Skeletal muscle cell (primary cell): ENCODE data around the gene HOMER3.

Source experiments
- DNase-seq: peaks from one replicate; pipeline ENCODE4 v3.0.0-alpha.2; 2010; ENCODE audit warnings: low read depth
- H3K4me3 ChIP-seq: 2 replicates; pipeline ENCODE4 v1.5.1; 2011; ENCODE audit warnings: low read depth, mild to moderate bottlenecking, control low read depth, low read length, moderate library complexity

Gene HOMER3

GRCh38 chr19:18940769-18941627 lies at the start of gene HOMER3:
Gene HOMER3 (minus strand): TSS chr19:18941217. CDS start chr19:18938982, 2,235 bp downstream.
- no peak for DNase-seq
- H3K4me3 ChIP-seq: peak within 1 kb of the TSS; percentile 92

GRCh38 chr19:18990128-18990708 lies 49.2 kb upstream of the HOMER3 start:
- DNase-seq: no peak

GRCh38 chr19:18989316-18989715 lies 48.3 kb upstream of the HOMER3 start:
- H3K4me3 ChIP-seq: no peak overlapping the region
- DNase-seq: no peak

More at GRCh38 chr19:18990128-18990708, 49.2 kb upstream of the HOMER3 start:
- H3K4me3 ChIP-seq: no peak overlapping the region

DNA sequence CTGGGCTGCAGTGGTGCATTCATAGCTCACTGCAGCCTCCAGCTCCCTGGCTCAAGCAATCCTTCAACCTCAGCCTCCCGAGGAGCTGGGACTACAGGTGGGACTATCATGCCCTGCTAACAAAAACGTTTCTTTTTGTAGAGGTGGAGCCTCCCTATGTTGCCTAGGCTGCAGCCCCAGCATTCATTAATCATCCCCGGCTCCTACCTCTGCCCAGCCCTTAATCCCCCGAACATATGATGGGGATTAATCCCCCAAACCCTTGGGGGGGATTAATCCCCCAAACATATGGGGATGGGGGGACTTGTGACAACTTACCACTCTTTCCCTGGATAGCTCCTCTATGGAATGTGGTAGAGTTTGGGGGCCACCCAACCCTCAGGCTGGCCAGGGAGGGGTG lies 46.4 kb upstream of the HOMER3 start:
- DNase-seq: no peak

DNA sequence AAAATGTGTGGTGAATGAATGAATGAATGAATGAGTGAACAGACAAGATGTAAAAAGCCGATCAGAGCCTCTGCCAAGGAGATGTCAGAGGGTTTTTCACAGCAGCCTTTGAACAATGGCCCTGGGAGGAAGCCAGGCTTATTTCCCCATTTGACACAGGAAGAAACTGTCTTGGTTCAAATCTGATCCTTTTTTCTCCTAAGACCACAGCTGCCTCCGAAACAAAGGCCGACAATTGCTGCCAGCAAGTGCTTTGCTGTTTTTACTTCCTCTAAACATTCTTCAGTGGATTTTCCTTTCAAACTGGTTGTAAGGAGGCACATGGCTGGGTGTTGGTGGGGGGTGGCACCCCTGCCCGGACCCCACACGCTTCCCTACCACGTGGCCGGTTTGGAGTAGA lies 44.2 kb upstream of the HOMER3 start:
- DNase-seq: no peak
- no peak overlapping the region for H3K4me3 ChIP-seq

More for the DNA sequence above, 46.4 kb upstream of the HOMER3 start:
- no peak overlapping the region for H3K4me3 ChIP-seq

GRCh38 chr19:18984251-18984650 lies 43.2 kb upstream of the HOMER3 start:
- H3K4me3 ChIP-seq: no peak overlapping the region
- no peak for DNase-seq

DNA sequence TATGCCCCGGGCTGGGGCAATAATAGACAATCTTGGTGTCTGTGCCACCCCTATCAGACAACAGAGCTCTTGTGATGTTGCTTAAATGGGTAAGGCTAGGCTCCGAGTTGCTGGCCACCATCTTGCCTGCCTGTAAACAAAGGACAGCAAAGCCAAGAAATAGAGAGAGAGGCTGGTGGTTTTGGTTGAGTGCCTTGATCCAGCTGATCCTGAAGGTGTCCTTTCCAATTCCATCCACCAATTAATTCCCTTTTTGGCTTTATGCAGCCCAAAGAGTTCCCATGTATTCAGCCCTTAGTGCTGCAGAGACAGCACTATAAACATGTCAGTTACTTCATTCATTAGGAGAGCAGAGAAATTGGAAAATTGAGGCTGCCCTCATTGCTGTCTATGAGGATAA lies 41.7 kb upstream of the HOMER3 start:
- no peak overlapping the region for H3K4me3 ChIP-seq
- DNase-seq: no peak

DNA sequence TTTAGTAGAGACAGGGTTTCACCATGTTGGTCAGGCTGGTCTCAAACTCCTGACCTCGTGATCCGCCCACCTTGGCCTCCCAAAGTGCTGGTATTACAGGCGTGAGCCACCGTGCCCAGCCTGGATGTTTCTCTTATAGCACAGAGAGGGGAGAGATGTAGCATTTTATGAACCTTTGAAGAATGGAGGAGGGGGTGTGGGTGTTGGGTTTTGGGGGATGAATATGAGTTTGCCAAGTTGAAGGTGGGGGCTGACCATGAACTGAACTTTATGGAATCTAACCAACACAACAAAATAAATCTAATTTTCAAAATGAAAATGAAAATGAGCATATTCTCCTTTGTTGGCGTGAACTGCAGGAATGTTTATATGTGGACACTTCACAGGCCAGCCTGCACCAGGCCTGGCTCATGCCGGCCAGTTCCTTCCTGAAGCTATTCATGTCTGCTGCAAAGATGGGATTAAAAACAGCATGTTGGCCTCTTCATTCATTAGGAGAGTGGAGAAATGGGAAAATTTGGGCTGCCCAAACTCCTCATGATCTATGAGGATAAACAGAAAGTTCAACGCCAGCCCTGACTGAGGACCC lies 39.5 kb upstream of the HOMER3 start:
- DNase-seq: no peak

DNA sequence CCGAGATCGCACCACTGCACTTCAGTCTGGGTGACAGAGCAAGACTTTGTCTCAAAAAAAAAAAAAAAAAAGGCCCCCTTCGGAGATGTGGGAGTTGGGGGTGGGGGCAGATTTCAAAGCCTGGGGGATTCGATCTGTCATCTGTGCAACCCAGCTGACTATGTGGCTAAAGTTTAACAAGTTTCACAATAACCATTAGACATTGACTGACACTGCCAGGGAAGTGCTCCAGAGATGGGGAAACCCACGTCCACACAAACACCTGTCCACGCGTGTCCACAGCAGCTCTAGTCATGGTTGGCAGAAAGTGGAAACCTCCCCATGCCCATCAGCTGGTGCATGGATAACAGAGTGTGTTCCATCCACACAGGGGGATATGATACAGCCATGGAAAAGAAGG lies 37.6 kb upstream of the HOMER3 start:
- DNase-seq: no peak
- H3K4me3 ChIP-seq: no peak overlapping the region

More for the DNA sequence above, 39.5 kb upstream of the HOMER3 start:
- H3K4me3 ChIP-seq: no peak overlapping the region

DNA sequence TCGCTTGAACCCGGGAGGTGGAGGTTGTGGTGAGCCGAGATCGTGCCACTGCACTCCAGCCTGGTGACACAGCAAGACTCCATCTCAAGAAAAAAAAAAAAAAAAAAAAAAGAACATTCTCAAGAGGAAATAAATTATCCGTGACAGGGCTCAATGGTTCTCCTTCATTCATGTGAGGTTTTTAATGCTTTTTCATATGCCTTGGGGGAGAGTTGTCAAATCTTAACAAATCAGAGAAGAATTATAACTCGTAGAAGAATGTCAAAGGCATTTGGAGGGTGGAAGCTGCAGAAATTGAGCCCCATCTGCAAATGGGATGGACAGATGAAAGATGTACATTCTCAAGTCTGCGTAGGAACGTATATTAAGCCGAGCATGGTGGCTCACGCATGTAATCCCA lies 34.9 kb upstream of the HOMER3 start:
- no peak overlapping the region for H3K4me3 ChIP-seq
- no peak for DNase-seq

GRCh38 chr19:18975011-18975410 lies 34.0 kb upstream of the HOMER3 start:
- DNase-seq: no peak
- H3K4me3 ChIP-seq: no peak overlapping the region

- no peak overlapping the region for H3K4me3 ChIP-seq
- DNase-seq: no peak
These were observed 31.8 kb upstream of the HOMER3 start for GRCh38 chr19:18972851-18973250.

DNA sequence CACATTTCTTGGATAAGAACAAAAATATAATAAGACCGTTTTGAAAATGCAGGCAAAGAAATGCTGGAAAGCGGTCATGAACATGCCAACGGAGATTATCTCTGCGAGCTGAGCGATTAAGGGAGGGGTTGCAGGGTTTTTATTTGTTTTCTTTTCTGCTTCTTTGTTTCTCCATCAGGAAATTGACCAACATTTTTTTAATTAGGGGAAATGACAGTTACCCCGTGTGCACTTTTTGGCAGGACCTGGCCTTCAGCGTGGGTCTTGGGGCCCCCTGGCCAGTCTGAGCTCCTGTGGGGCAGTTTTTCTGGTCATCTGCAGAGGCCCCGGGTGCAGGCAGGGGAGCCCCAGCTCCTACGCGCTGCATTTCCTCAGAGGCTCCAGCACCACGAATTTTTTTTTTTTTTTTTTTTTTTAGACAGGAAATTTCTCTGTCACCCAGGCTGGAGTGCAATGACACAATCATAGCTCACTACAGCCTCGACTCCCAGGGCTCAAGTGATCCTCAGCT lies 31.3 kb upstream of the HOMER3 start:
- H3K4me3 ChIP-seq: no peak overlapping the region
- DNase-seq: no peak

GRCh38 chr19:18969931-18970659 lies 29.1 kb upstream of the HOMER3 start:
- DNase-seq: no peak
- H3K4me3 ChIP-seq: no peak overlapping the region

GRCh38 chr19:18967358-18968146 lies 26.5 kb upstream of the HOMER3 start:
- DNase-seq: no peak

GRCh38 chr19:18966307-18966706 lies 25.3 kb upstream of the HOMER3 start:
- H3K4me3 ChIP-seq: no peak overlapping the region
- no peak for DNase-seq

More at GRCh38 chr19:18967358-18968146, 26.5 kb upstream of the HOMER3 start:
- no peak overlapping the region for H3K4me3 ChIP-seq

GRCh38 chr19:18964121-18964520 lies 23.1 kb upstream of the HOMER3 start:
- no peak for DNase-seq
- no peak overlapping the region for H3K4me3 ChIP-seq

GRCh38 chr19:18961767-18962620 lies 21.0 kb upstream of the HOMER3 start:
- H3K4me3 ChIP-seq: no peak overlapping the region
- no peak for DNase-seq
